Suprapubic skin (tissue), 3 donors: ENCODE data around the gene PAPSS2.

Experiments used
- CTCF ChIP-seq, 2 donors: fragments of 200-600 bp in 1 of 2; fragments of 450-650 bp in 1 of 2; sonication (generic) in 1 of 2; IDR thresholded peaks; one replicate each; pipeline ENCODE4 v1.5.1; 2016 to 2019; ENCODE audit warnings: antibody characterized with exemption in 2 of 2, mild to moderate bottlenecking in 1 of 2, moderate library complexity in 1 of 2
- EP300 ChIP-seq: sonication (generic); formaldehyde crosslinking; IDR thresholded peaks from one replicate; pipeline ENCODE4 v1.6.1; 2017; ENCODE audit warnings: antibody characterized with exemption
- POLR2A ChIP-seq, 2 donors: fragments of 450-650 bp; IDR thresholded peaks; one replicate each; pipeline ENCODE4 v1.6.1; 2017; ENCODE audit warnings: antibody characterized with exemption in 2 of 2, mild to moderate bottlenecking in 2 of 2, moderate library complexity in 2 of 2

- no peak for TF ChIP-seq POLR2A (IDR thresholded peaks at IDR 0.05)
- TF ChIP-seq CTCF (IDR thresholded peaks at IDR 0.05): no peak
- TF ChIP-seq EP300: no peak
Observed at GRCh38 chr10:87651801-87652200, 7.9 kb upstream of the PAPSS2 start.
